A673 (cell line): ENCODE measurements around the gene C1orf21. TPM values are rescaled to one million over a fixed set of nuclear protein-coding genes. Genes with fewer than 3 reads are reported as not detected.

Experiments used
- BruUV-seq: library from RNA; stranded (reverse); fragments of 400-500 nt; replicated peaks from 2 replicates; lab custom pipeline; 2021; lab: Mats Ljungman, UMichigan
- CTCF ChIA-PET: fragments of 300-600 bp; sonication (Branson Sonifier 250); formaldehyde crosslinking; loops from one replicate; lab custom pipeline; 2022; ENCODE audit warnings: antibody characterized with exemption; lab: Charles Lee
- POLR2A ChIA-PET: fragments of 300-600 bp; sonication (Branson Sonifier 250); formaldehyde crosslinking; loops from one replicate; lab custom pipeline; 2022; ENCODE audit warnings: antibody characterized with exemption; ENCODE audit not compliant: low non-redundant PET; lab: Charles Lee
- DNase-seq: peaks from one replicate; pipeline ENCODE4 v3.0.0-alpha.2; 2015; ENCODE audit warnings: low spot score
- H3K27ac ChIP-seq: fragments of 200-600 bp; sonication (generic); 2 replicates; pipeline ENCODE4 v1.5.1; 2016; ENCODE audit warnings: mixed run types, low read depth, mild to moderate bottlenecking, mixed read lengths, antibody characterized with exemption, low read length; ENCODE audit not compliant: poor library complexity, severe bottlenecking
- H3K27me3 ChIP-seq: fragments of 200-600 bp; sonication (generic); replicated peaks from 2 replicates; pipeline ENCODE4 v1.6.1; 2017; ENCODE audit warnings: mixed run types, low read depth, mild to moderate bottlenecking, mixed read lengths, antibody characterized with exemption, low read length; ENCODE audit not compliant: insufficient read depth, poor library complexity
- H3K36me3 ChIP-seq: fragments of 200-600 bp; sonication (generic); 2 replicates; pipeline ENCODE4 v1.6.1; 2016; ENCODE audit warnings: mixed run types, mild to moderate bottlenecking, mixed read lengths, antibody characterized with exemption, low read length; ENCODE audit not compliant: insufficient read depth, poor library complexity, severe bottlenecking
- H3K4me1 ChIP-seq: fragments of 200-600 bp; sonication (generic); 2 replicates; pipeline ENCODE4 v1.6.1; 2017; ENCODE audit warnings: mixed run types, mild to moderate bottlenecking, mixed read lengths, antibody characterized with exemption, low read length; ENCODE audit not compliant: insufficient read depth, poor library complexity, severe bottlenecking
- H3K4me3 ChIP-seq: fragments of 200-600 bp; sonication (generic); 2 replicates; pipeline ENCODE4 v1.5.1; 2016; ENCODE audit warnings: low read depth, mixed run types, mild to moderate bottlenecking, mixed read lengths, low read length; ENCODE audit not compliant: poor library complexity, severe bottlenecking
- H3K9me3 ChIP-seq: fragments of 200-600 bp; sonication (generic); 2 replicates; pipeline ENCODE4 v1.6.1; 2016; ENCODE audit warnings: mixed run types, low read depth, mild to moderate bottlenecking, mixed read lengths, antibody characterized with exemption, low read length; ENCODE audit not compliant: poor library complexity, severe bottlenecking
- EZH2 ChIP-seq: fragments of 200-600 bp; sonication (generic); IDR thresholded peaks from 2 replicates; pipeline ENCODE4 v1.6.1; 2017; ENCODE audit warnings: borderline replicate concordance, low read depth, mild to moderate bottlenecking, mixed read lengths, antibody characterized with exemption, low read length; ENCODE audit not compliant: poor library complexity, severe bottlenecking
- intact Hi-C: fragments of 100-400 bp; cut with micrococcal nuclease; formaldehyde crosslinking; loops from one replicate; pipeline ENCODE4 v1.10.0; 2022; ENCODE audit not compliant: unreplicated experiment
- total RNA-seq: library from RNA; stranded (reverse); gene quantifications from 2 replicates; pipeline ENCODE4 v1.2.3, GENCODE V29; 2021
- TF ChIP-seq, protein P1 (sequence below): fragments of 300-800, 200-600 bp; sonication (generic); conservative IDR thresholded peaks from 2 replicates; pipeline ENCODE4 v1.5.1; 2017; ENCODE audit warnings: low read depth, mild to moderate bottlenecking, antibody characterized with exemption, low read length, moderate library complexity, mixed read lengths

The C1orf21 gene
- total RNA-seq, 1 experiment from 2014 or later, result 31.3 TPM

DNA sequence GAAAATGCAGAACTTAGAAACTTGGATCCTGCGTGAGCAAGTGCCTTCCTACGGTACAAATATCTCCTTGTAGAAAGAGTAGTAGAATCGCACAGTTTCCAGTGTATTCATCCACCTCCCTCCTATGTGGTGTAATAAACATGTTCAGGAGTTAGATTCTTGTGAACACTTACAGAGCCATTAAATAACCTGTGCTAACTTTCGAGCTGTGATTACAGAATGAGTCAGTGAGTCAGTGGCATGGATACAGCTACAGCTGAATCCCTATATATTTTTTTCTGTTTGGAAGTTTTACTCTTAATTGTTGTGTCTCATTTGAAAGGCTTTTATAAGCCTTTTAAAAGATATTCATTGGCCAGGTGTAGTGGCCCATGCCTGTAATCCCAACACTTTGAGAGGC is 219.1 kb downstream of the C1orf21 start:
- Histone ChIP-seq H3K4me1 (peaks cover 17% of the 10 kb centered on the region), H3K36me3 (no peaks in the 10 kb centered on the region), H3K27ac (no peak overlapping the region), H3K4me3 (no peak overlapping the region), H3K9me3 (no peaks in the 10 kb centered on the region), H3K27me3 (no peaks in the 10 kb centered on the region)
- intact Hi-C loops, result no loop called here
- no peak for DNase-seq
- TF ChIP-seq, protein P1, sequence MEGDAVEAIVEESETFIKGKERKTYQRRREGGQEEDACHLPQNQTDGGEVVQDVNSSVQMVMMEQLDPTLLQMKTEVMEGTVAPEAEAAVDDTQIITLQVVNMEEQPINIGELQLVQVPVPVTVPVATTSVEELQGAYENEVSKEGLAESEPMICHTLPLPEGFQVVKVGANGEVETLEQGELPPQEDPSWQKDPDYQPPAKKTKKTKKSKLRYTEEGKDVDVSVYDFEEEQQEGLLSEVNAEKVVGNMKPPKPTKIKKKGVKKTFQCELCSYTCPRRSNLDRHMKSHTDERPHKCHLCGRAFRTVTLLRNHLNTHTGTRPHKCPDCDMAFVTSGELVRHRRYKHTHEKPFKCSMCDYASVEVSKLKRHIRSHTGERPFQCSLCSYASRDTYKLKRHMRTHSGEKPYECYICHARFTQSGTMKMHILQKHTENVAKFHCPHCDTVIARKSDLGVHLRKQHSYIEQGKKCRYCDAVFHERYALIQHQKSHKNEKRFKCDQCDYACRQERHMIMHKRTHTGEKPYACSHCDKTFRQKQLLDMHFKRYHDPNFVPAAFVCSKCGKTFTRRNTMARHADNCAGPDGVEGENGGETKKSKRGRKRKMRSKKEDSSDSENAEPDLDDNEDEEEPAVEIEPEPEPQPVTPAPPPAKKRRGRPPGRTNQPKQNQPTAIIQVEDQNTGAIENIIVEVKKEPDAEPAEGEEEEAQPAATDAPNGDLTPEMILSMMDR, result no peak
- no peak for TF ChIP-seq EZH2
- CTCF ChIA-PET, result no interaction called here
- no TSS peak for BruUV-seq
- POLR2A ChIA-PET, result no interaction called here

DNA sequence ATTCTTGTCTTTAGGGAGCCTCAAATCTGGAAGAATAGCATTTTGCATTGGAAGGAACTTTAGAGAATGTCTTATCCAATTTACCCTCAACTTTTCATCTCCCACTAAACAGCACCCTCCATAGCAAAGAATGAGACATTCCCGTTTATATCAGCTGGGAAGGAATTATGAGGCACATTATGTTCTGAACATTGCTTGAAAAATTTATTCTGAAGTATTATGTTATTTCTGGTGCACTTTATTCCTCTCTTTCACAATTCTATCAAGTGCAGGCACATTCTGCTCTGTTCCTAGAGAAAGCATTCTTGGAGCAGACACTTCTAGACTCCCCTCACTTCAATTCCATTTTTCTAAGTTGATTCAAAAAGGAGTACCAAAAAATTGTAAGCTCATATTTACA is 220.0 kb downstream of the C1orf21 start:
- Histone ChIP-seq H3K27me3 (no peaks in the 10 kb centered on the region), H3K4me1 (peaks cover 24% of the 10 kb centered on the region), H3K27ac (no peak overlapping the region), H3K36me3 (no peaks in the 10 kb centered on the region), H3K9me3 (no peaks in the 10 kb centered on the region), H3K4me3 (no peak overlapping the region)
- CTCF ChIA-PET, result interaction anchor here (0.8 kb wide), 1 partner anchor 44 kb away, joined by 3 read pairs; no protein-coding TSS in a partner anchor
- no TSS peak for BruUV-seq
- intact Hi-C loops, result no loop called here
- TF ChIP-seq EZH2, result no peak
- TF ChIP-seq, protein P1, result no peak
- no peak for DNase-seq
- POLR2A ChIA-PET, result no interaction called here

DNA sequence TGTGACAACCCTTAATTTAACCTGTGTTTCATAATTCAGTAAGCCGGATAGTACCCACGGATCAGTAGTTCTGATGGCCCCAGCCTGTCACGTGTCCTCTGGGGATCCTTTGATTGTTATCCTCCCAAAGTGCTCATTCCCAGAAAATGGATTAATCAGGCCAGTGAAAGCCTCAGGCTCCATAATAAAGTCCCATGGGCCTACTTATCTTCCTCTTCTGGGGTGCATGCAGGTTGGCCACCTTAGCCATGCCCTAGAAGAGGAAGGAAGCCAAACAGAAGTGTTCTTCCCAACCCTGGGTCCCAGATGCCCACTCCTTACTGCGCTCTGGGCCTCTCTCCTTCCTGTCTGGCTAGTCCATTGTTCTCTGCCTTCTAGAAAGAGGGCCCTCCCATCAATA is 221.8 kb downstream of the C1orf21 start:
- CTCF ChIA-PET, result no interaction called here

More for the DNA sequence above, 221.8 kb downstream of the C1orf21 start:
- peaks cover 20% of the 10 kb centered on the region for H3K4me1 ChIP-seq
- no TSS peak for BruUV-seq
- no peaks in the 10 kb centered on the region for H3K27me3 ChIP-seq
- TF ChIP-seq, protein P1, result no peak
- no peak for TF ChIP-seq EZH2
- H3K27ac ChIP-seq, result no peak overlapping the region
- POLR2A ChIA-PET, result no interaction called here
- H3K9me3 ChIP-seq, result no peaks in the 10 kb centered on the region
- no peak for DNase-seq
- intact Hi-C loops, result no loop called here
- no peak overlapping the region for H3K4me3 ChIP-seq
- no peaks in the 10 kb centered on the region for H3K36me3 ChIP-seq
